GM18502 (cell line): ENCODE results near the gene ECHS1.
"Not testable (repeated sequence)": the region's sequence is repeated elsewhere in the genome, so short reads cannot be mapped to it uniquely, and the experiment has no call there.

Experiments used
- ATAC-seq: cut with Tn5 transposase; IDR thresholded peaks from one replicate; pipeline ENCODE4 v1.9.1; 2021; ENCODE audit warnings: mild to moderate bottlenecking; ENCODE audit not compliant: unreplicated experiment, poor library complexity

ECHS1 gene

GRCh38 chr10:133328358-133329343, 44.5 kb downstream of the ECHS1 start:
- ATAC-seq, result no peak

- no peak for ATAC-seq
These were observed 45.4 kb downstream of the ECHS1 start for GRCh38 chr10:133327651-133328357.

- no peak for ATAC-seq
These were observed 46.2 kb downstream of the ECHS1 start for GRCh38 chr10:133326745-133327650.

- no peak for ATAC-seq
These were observed 47.0 kb downstream of the ECHS1 start for GRCh38 chr10:133326223-133326551.

- no peak for ATAC-seq
These were observed 47.5 kb downstream of the ECHS1 start for GRCh38 chr10:133325440-133326222.

GRCh38 chr10:133324857-133325260, 48.3 kb downstream of the ECHS1 start:
- no peak for ATAC-seq

GRCh38 chr10:133324198-133324792, 48.9 kb downstream of the ECHS1 start:
- no peak for ATAC-seq

- ATAC-seq, result not testable (repeated sequence)
These were observed 51.0 kb downstream of the ECHS1 start for GRCh38 chr10:133322064-133322709.

- not testable (repeated sequence) for ATAC-seq
These were observed 52.2 kb downstream of the ECHS1 start for GRCh38 chr10:133320852-133321422.

- peak; percentile 67 for ATAC-seq
These were observed 54.5 kb downstream of the ECHS1 start for GRCh38 chr10:133318494-133319127.

GRCh38 chr10:133316732-133317131, 56.4 kb downstream of the ECHS1 start:
- ATAC-seq, result no peak

- ATAC-seq, result no peak
These were observed 56.9 kb downstream of the ECHS1 start for GRCh38 chr10:133316266-133316665.

GRCh38 chr10:133315847-133316246, 57.3 kb downstream of the ECHS1 start:
- ATAC-seq, result no peak

- no peak for ATAC-seq
These were observed 58.2 kb downstream of the ECHS1 start for GRCh38 chr10:133314911-133315310.

- ATAC-seq, result no peak
These were observed 60.0 kb downstream of the ECHS1 start for GRCh38 chr10:133313192-133313591.

- ATAC-seq, result no peak
These were observed 60.4 kb downstream of the ECHS1 start for GRCh38 chr10:133312769-133313145.
